Islet of Langerhans (tissue), 1 donor: ENCODE data around the gene TEX55.
"Not testable (repeated sequence)": the region's sequence is repeated elsewhere in the genome, so short reads cannot be mapped to it uniquely, and the experiment has no call there.

Experiments
- FAIRE-seq: peaks from one replicate; lab custom pipeline; 2011; peaks lifted over from hg19 to GRCh38; lab: Jason Lieb, UNC

TEX55 gene

DNA sequence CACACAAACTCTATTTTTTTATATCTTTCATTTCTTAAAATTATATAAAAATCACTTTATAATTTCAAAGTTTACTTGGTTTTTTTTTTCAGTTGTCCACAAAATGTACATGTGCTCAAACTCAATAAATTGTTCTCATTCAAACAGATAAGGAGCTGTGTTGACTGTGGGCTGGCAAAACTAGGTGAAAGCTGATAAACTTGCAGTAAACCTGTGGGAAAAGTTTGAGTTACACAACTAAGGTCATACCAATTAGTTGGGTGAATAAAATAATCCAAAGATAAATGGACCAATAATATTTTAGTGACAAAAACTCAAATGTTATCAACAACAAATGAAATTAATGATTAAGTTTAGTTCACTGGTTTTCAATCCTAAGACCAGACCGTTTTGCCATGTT, 14.8 kb downstream of the TEX55 start:
- FAIRE-seq: no peak

GRCh38 chr3:119161240-119161639, 15.3 kb downstream of the TEX55 start:
- no peak for FAIRE-seq

- FAIRE-seq: not testable (repeated sequence)
Measured at GRCh38 chr3:119164745-119165144, 18.8 kb downstream of the TEX55 start.

- FAIRE-seq: no peak
Measured at GRCh38 chr3:119170821-119171220, 24.9 kb downstream of the TEX55 start.

- FAIRE-seq: no peak
Measured at GRCh38 chr3:119173325-119173724, 27.4 kb downstream of the TEX55 start, which contains the start of gene UPK1B. UPK1B (plus strand) TSS chr3:119173598; CDS start chr3:119186742, 13,144 bp downstream.

- FAIRE-seq: no peak
Measured at GRCh38 chr3:119175872-119176756, 30.1 kb downstream of the TEX55 start.

DNA sequence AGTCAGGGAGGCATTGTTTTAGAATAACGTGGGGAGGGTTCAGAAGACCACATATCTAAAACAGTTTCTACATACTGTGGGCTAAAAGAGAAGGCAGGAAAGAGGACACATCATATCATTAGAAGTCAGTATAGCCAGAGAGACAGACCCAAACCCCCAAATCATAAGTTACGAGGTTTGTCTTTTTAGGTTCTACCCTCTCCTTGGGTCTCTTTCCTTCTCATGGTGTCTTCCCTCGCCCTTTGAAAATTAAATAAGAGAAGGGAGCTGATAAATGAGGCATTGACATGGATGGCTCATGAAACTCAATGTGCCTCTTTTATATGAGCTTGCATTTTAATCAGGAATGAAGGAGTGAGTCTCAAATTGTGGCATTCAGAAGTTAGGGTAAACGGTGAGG, 30.8 kb downstream of the TEX55 start:
- FAIRE-seq: no peak

- no peak for FAIRE-seq
Measured at GRCh38 chr3:119177321-119177720, 31.4 kb downstream of the TEX55 start.

DNA sequence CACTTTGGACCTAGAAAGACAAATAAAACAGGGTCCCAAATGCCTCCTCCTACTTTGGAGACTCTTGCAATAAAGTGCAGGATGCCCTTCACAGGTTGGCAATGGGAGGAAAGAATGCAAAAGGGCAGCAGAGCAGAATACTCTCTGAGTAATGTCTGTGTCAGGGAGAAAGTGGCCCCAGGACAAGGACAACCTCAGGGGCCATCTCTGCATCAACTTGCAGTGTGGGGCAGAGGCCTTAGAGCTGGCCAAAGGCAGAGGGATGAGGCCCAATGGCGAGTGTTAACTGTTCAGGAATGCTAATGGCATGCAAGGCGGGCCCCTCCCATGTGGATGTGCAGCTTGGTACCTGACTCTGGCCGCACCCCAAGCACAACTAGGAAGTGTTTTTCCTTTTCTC, 35.8 kb downstream of the TEX55 start:
- FAIRE-seq: no peak

DNA sequence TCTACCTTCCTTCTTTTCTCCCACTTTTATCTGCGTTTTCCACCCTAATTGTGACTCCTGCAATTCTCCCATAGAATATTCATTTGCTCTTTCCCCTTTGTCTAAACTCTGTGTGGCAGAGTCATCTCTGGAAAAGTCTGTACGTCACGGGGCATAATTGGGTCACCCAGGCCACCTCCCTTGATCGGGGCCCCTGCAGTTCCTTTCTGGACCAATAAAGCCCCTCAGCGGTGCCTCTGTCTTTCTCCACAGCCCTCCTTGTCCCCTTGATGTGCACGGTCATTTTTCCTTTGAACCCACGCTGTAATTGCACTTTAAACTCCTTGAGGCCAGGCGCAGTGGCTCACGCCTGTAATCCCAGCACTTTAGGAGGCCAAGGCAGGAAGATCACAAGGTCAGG, 38.1 kb downstream of the TEX55 start:
- FAIRE-seq: no peak

- FAIRE-seq: no peak
Measured at GRCh38 chr3:119184796-119185570, 39.0 kb downstream of the TEX55 start.

DNA sequence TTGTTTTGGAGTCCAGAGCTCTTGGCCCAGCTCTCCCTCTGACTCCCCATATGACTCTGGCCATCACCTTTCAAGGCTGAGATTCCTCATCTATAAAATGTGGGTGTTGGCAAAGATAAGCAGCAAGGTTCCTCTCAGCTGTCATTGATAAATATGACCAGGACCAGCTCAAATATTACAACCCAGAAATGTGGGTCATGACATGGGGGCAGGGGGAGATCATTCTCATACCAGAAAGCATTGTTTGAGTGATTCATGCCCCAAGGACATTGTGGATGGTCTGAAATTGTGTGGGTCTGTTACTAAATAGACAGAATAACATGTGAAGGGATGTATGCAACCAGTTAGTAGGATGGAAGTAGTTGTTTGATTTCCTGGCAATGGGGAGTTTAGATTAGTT, 41.3 kb downstream of the TEX55 start:
- FAIRE-seq: no peak

GRCh38 chr3:119191800-119192199, 45.8 kb downstream of the TEX55 start:
- FAIRE-seq: no peak

DNA sequence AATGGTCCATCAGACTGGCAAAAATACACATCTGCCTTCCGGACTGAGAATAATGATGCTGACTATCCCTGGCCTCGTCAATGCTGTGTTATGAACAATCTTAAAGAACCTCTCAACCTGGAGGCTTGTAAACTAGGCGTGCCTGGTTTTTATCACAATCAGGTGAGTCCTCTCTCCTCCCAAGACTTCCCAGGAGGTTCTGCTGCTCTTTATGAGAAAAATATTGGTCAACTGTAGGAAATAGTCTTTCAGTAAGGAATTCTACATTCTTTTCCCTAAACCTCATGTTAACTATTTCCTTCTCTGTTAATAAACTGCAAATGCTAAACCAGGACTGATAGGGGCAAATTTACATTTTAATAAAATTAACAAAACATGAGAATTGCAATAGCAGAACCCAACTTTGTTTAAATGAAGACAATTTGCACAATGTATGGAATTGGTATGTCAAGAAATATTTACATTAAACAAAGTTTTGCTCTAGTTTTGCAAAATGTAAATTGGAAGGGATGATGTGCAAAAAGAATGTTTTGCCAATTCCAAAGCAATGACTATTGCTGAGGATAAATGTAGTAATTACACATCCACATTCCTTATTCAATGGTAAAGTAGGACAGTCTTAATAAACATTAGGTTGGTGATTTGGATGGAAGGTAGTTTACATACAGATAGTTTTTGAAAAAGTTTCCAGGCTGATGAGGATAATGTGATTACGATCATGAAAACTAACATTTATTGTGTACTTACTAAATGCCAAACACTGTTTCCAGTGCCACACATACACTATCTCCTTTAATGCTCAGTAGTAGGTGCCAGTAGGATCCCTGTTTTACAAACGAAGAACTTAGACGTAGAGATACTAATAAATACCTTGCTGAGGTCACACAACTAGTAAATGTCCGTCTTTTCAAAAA, 48.5 kb downstream of the TEX55 start:
- no peak for FAIRE-seq

- FAIRE-seq: no peak
Measured at GRCh38 chr3:119195151-119195476, 49.1 kb downstream of the TEX55 start.

- no peak for FAIRE-seq
Measured at GRCh38 chr3:119195911-119196310, 49.9 kb downstream of the TEX55 start.
